HG03135 (cell line): ENCODE results near the gene GPR171.

ENCODE experiments used
- ATAC-seq: cut with Tn5 transposase; IDR thresholded peaks from one replicate; pipeline ENCODE4 v1.9.1; 2021; ENCODE audit warnings: mild to moderate bottlenecking, moderate library complexity; ENCODE audit not compliant: unreplicated experiment

The GPR171 gene

GRCh38 chr3:151214459-151214858, 11.4 kb upstream of the GPR171 start:
- ATAC-seq: no peak

GRCh38 chr3:151213881-151214280, 10.9 kb upstream of the GPR171 start:
- no peak for ATAC-seq

DNA sequence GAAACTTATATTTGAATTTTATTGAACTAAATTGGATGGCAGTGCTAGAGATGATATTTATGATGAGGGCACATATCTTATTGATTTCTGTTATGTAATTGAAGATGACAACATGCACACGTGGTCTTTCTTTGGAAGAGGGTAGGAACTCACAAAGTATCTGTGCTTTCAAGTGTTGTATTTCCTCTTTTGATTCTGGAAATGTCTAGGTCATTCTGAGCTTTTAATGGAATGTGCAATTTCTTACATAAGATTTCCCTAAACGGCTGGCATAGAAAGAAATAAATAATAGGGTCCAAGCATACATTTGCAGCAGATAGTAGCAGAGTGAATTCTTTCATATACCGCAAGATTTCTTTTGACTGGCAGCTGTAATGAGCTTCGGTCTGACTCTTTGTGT, 10.1 kb upstream of the GPR171 start:
- ATAC-seq: no peak

- peak; percentile 70 for ATAC-seq
Measured at GRCh38 chr3:151210676-151211381, 7.8 kb upstream of the GPR171 start.

DNA sequence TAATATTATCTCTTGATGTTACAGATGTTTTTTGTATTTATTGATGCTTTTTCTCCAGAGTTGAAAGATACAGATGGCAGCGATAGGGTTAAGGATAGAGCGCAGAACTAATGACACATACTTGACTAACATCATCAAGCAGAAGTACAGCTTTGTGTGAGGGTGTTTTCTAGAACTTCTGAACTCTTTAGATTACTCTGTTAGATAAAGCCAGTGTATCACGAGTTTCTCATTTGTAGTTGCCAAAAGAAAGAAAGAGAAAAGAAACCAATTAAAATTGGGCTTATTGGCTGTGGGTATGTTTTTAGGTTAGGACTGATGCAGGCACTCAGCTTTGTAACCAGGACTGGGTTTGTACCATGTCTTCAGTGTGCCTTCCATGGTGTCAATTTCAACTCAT, 6.6 kb upstream of the GPR171 start:
- no peak for ATAC-seq

DNA sequence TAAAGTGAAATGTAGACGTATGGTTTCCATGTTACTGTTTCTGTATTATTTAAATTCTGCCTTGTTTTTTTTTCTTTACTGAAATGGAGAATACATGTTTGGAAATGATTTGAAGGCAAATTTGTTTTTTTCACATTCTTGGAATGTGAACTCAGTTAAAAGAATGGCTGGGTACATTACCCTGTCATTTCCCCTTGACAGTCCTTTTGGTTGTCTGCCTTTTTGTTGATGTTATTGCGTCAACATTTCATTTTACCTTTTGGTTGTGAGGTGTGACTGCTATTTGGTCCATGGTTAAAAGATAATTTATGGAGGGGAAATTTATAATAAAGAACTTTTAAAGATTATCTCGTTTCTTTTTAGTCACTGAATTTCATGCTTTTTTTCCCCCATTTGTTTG, 3.2 kb upstream of the GPR171 start:
- no peak for ATAC-seq

- no peak for ATAC-seq
Measured at GRCh38 chr3:151205482-151205881, 2.5 kb upstream of the GPR171 start.

GRCh38 chr3:151204530-151205402, 1.8 kb upstream of the GPR171 start:
- no peak for ATAC-seq

GRCh38 chr3:151201051-151201730, 1.8 kb downstream of the GPR171 start:
- no peak for ATAC-seq

DNA sequence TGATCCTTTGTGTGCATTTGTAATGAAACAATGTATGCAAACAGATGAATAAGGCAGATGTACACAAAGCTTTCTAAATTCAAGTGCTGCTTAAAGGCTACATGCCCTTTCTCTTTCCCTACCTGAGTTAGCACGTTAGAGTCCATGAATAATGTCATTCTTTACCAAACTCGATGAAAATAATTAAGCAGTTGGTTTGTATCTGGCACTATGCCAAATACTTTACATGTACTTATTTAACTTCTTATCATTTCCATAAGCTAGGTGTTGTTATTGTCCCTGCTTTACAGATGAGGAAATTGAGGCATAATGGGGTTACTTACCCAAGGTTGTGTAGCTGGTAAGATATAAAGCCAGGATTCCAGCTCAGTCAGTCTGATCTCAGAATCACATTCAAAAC, 2.4 kb downstream of the GPR171 start:
- no peak for ATAC-seq

DNA sequence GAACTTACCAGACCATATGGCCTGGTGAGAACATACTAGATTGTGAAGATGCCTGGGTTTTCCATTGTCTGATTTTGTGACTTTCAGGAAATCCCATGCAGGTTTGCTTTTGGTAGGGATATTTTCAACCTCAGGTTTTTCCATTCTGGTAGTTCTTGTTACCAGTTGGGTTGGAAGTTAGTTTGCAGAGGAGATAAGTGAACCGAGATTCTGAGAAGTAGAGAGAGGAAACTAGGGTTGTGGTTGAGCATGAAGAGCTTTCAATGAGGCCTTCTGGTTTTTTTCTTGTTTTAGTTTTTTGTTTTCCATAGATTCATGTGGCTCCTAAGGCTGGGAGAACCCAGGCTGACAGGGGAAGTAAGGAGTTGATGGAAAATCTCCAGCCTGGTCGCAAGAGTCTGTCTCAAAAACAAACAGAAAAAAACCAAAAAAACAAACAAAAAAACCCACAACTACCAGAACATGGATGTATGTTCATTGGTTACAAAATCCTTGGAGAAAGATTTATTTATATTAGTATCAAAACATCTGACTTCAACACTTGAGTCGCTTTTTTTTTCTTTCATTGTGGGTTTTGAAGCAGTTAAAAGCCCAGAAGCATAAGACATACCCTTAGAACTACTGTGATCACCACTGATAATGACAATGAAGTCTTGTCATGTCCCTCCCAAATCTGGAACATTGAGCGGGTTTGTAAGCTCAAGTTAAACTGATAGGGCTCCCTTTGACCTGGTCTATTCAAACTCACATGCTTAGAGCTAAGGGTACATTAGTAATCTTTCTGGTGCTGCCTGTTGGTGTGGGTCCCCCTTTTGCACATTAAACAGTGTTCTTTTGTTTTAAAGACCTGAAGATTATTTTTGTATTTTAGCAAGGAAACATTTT, 3.2 kb downstream of the GPR171 start:
- no peak for ATAC-seq

GRCh38 chr3:151198849-151199248, 4.2 kb downstream of the GPR171 start:
- ATAC-seq: no peak

GRCh38 chr3:151197981-151198767, 4.8 kb downstream of the GPR171 start:
- no peak for ATAC-seq

GRCh38 chr3:151197228-151197627, 5.8 kb downstream of the GPR171 start:
- ATAC-seq: no peak

- no peak for ATAC-seq
Measured at GRCh38 chr3:151196434-151196833, 6.6 kb downstream of the GPR171 start.

DNA sequence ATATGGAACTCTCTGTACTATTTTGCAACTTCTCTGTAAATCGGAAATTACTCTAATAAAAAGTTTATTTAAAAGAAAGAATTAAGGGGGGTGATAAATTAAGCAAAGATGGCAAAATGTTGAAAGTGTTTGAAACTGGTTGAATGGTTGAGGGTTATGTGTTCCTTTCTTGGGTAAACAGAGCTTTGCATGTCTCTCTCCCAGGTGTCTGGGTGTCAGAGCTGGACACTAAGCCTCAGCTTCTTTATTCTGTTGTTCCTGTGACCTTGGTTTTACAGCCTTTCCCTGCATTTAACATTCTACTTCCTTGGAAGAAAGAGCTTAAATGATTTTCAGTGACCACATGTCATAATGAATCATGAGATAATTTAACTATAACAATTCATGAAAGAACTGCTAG, 7.2 kb downstream of the GPR171 start:
- no peak for ATAC-seq

DNA sequence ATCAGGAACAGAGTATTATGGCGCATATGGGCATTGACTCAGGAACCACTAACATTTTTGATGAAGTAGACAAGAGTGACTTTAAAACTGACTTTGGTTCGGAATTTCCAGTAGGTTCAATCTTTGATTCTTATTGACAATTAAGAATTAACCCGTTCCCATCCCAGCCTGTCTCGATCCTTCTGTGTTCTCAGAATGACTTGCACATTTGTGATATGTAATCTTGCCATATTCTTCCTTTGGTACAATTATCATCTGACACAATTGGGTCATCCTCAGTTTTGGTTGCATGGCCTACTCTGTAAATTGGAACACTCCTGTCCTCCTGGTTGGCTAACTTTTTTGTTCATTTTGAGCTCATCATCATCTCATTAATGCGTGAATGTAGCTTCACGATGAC, 10.5 kb downstream of the GPR171 start:
- no peak for ATAC-seq

DNA sequence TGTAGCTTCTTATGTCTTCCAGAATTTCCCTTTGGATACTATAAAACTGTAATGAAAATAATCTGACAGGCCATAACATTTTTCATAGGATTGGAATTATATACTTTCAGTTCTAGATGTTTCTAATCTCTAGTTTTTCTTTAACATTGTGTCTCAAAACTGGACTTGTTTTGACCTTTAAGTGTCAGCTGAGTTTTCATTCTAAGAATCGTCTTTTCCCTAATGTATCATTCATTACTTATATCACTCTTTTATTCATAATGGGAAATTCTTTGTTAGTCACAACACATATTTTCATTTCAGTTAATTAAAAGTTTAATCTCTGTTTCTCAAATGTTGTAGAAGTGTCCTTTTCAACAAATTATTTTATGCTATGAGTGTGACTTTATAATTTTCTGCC, 11.9 kb downstream of the GPR171 start:
- ATAC-seq: no peak

DNA sequence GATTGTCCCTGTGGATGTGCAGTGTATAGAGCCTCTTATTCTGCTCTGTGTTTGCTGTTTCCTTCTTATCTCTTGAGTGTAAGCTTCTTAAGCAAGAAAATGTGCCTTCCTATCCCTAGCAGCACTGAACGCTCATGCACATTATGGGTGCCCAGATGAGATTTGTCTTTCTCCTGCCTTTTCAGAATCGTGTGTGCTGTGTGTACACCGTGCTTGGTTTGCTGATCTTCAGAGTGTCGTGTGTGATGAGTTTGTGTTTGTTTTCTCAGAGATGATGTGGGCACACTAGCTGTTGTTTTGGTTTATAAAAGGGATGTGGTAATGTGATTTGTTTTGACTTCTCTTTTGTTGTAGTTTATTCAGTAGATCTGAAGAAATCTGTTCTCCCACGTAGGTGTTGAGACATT, 19.7 kb downstream of the GPR171 start:
- ATAC-seq: no peak
